Psoas muscle (tissue), 8 donors: ENCODE data around the gene TAGLN. TPM values are rescaled to one million over a fixed set of nuclear protein-coding genes. Genes with fewer than 3 reads are reported as not detected.

Experiments
- ATAC-seq, 4 donors: fragments of 200-7000 bp; cut with Tn5 transposase; one replicate each; pipeline ENCODE4 v1.9.1; 2020; ENCODE audit warnings: moderate library complexity in 3 of 4, mild to moderate bottlenecking in 2 of 4
- DNase-seq, 2 donors: peaks; one replicate each; pipeline ENCODE4 v3.0.0-alpha.2; 2020
- H3K27ac ChIP-seq: fragments of 200-600 bp; one replicate; pipeline ENCODE4 v1.8.0; 2022
- H3K27me3 ChIP-seq, 3 donors: fragments of 200-600 bp in 1 of 3; one replicate each; pipeline versions ENCODE4 v1.6.1 to v1.8.0; 2013 to 2022; ENCODE audit warnings: low read length in 2 of 3, mild to moderate bottlenecking in 2 of 3, moderate library complexity in 1 of 3; ENCODE audit not compliant: insufficient read depth in 3 of 3
- H3K36me3 ChIP-seq, 2 donors: fragments of 200-600 bp in 1 of 2; one replicate each; pipeline versions ENCODE4 v1.6.1 to v1.8.0; 2013 to 2022; ENCODE audit warnings: low read depth in 1 of 2, mild to moderate bottlenecking in 1 of 2, moderate library complexity in 1 of 2; ENCODE audit not compliant: insufficient read depth in 1 of 2
- H3K4me1 ChIP-seq: fragments of 200-600 bp; one replicate; pipeline ENCODE4 v1.8.0; 2022
- H3K4me3 ChIP-seq: fragments of 200-600 bp; one replicate; pipeline ENCODE4 v1.8.0; 2022; ENCODE audit warnings: mild to moderate bottlenecking
- H3K9me3 ChIP-seq: fragments of 200-600 bp; one replicate; pipeline ENCODE4 v1.8.0; 2022
- CTCF ChIP-seq: fragments of 200-600 bp; IDR thresholded peaks from one replicate; pipeline ENCODE4 v1.8.0; 2022; ENCODE audit warnings: antibody characterized with exemption
- WGBS, 3 donors: extraction: QIAGEN DNeasy Blood & Tissue Kit; methylation state at CpG; one replicate each; pipeline versions ENCODE4 v1.1.6 to v1.1.7; 2013; 5-methylcytosine and 5-hydroxymethylcytosine counted together
- intact Hi-C, 2 donors: fragments of 100-400 bp; cut with DNase I; formaldehyde crosslinking; loops; one replicate each; pipeline versions ENCODE4 v1.11.0 to v1.14.2; 2022
- polyA plus RNA-seq, 3 donors: library from polyadenylated mRNA; stranded (reverse); fragments of 200-250 nt; gene quantifications; one replicate each; pipeline ENCODE4 v1.2.3, GENCODE V29; 2013
- total RNA-seq, 4 donors: library from RNA; stranded (reverse); fragmentation: NEBNext Ultra II Directional in 2 of 4; extraction: Animal tissue kit (Norgen Biotek cat#: 25700) in 2 of 4; gene quantifications; one replicate each; pipeline versions ENCODE4 v1.2.1 to v1.2.4, GENCODE V29; 2021 to 2023
- donor health status: healthy with polysubstance abuse.
- donor health status: DM: no; HTN: no; CAD: no; lungs with moderate emphysema.
- donor health status: Bipolar disorder and iron deficiency.
- donor health status: healthy.
- donor health status: DM: yes; HTN: yes; CAD: no.
- donor health status: DM: no; HTN: no; CAD: no.
- donor health status: DM: no; HTN: no; CAD: no.
- donor health status: DM: yes; HTN: yes; CAD: no.

Gene TAGLN
- total and polyA plus RNA-seq, 7 donors = 36.2 to 140 (median 73.0) TPM

- peaks cover 0 to 55% of the 10 kb centered on the region in 2 donors for H3K36me3 ChIP-seq
- no peak for DNase-seq
- no peak overlapping the region for H3K27ac ChIP-seq
- no peak overlapping the region for H3K4me3 ChIP-seq
- 91 to 97% (median 91%) methylated on average over 4 of the region's 4 CpGs for WGBS, 3 donors
- no peaks in the 10 kb centered on the region for H3K27me3 ChIP-seq
- no peaks in the 10 kb centered on the region for H3K4me1 ChIP-seq
- no peak for TF ChIP-seq CTCF
- intact Hi-C loops = no loop called here
- H3K9me3 ChIP-seq = no peaks in the 10 kb centered on the region
- no peak for ATAC-seq
Observed at GRCh38 chr11:117195258-117195657, 3.9 kb upstream of the TAGLN start.

GRCh38 chr11:117195761-117196160 lies 3.4 kb upstream of the TAGLN start:
- H3K27me3 ChIP-seq = no peaks in the 10 kb centered on the region
- no peak overlapping the region for H3K4me3 ChIP-seq
- no peak for TF ChIP-seq CTCF
- H3K9me3 ChIP-seq = no peaks in the 10 kb centered on the region
- H3K4me1 ChIP-seq = no peaks in the 10 kb centered on the region
- intact Hi-C loops = no loop called here
- ATAC-seq = no peak
- H3K27ac ChIP-seq = no peak overlapping the region
- peaks cover 0 to 51% of the 10 kb centered on the region in 2 donors for H3K36me3 ChIP-seq
- 90 to 92% (median 92%) methylated on average over 19 of the region's 19 CpGs for WGBS, 3 donors
- DNase-seq = peak in 1 of 2 donors; percentile 38

GRCh38 chr11:117197006-117197405 lies 2.2 kb upstream of the TAGLN start:
- WGBS, 3 donors = 95 to 97% (median 96%) methylated on average over 7 of the region's 7 CpGs
- peak in 1 of 2 donors; percentile 26 for DNase-seq
- Histone ChIP-seq H3K27ac (no peak overlapping the region), H3K4me3 (no peak overlapping the region), H3K4me1 (no peaks in the 10 kb centered on the region), H3K27me3 (no peaks in the 10 kb centered on the region), H3K9me3 (no peaks in the 10 kb centered on the region), H3K36me3 (peaks cover 0 to 38% of the 10 kb centered on the region in 2 donors)
- no peak for TF ChIP-seq CTCF
- intact Hi-C loops = no loop called here
- no peak for ATAC-seq

- ATAC-seq (no peak), DNase-seq (peak in 1 of 2 donors; percentile 48)
- intact Hi-C loops = no loop called here
- peak; percentile 21 for TF ChIP-seq CTCF
- H3K27me3 ChIP-seq = no peaks in the 10 kb centered on the region
- no peaks in the 10 kb centered on the region for H3K4me1 ChIP-seq
- peak overlapping the region; percentile 56 for H3K27ac ChIP-seq
- no peaks in the 10 kb centered on the region for H3K9me3 ChIP-seq
- H3K4me3 ChIP-seq = peak overlapping the region; percentile 58
- 63 to 73% (median 70%) methylated on average over 16 to 17 of the region's 17 CpGs for WGBS, 3 donors
- peaks cover 0 to 30% of the 10 kb centered on the region in 2 donors for H3K36me3 ChIP-seq
Observed at GRCh38 chr11:117197516-117198456, 1.4 kb upstream of the TAGLN start.
